Thymus (tissue), 11 donors: ENCODE results near the gene MCF2L. TPM values are rescaled to one million over a fixed set of nuclear protein-coding genes. Genes with fewer than 3 reads are reported as not detected.

Experiments used
- DNase-seq, 9 donors: peaks; one replicate each; pipeline ENCODE4 v3.0.0-alpha.2; 2013; ENCODE audit warnings: low spot score in 9 of 9, low read depth in 6 of 9, missing footprints in 1 of 9
- H3K27ac ChIP-seq, 2 donors: one replicate each; pipeline ENCODE4 v1.5.1; 2013; ENCODE audit warnings: control low read depth in 1 of 2, low read depth in 1 of 2, low read length in 1 of 2, mild to moderate bottlenecking in 1 of 2, moderate library complexity in 1 of 2
- H3K27me3 ChIP-seq, 2 donors: one replicate each; pipeline ENCODE4 v1.5.1; 2013; ENCODE audit warnings: low read length in 1 of 2; ENCODE audit not compliant: control insufficient read depth in 2 of 2, insufficient read depth in 1 of 2
- H3K36me3 ChIP-seq, 2 donors: one replicate each; pipeline ENCODE4 v1.5.1; 2013; ENCODE audit warnings: low read length in 1 of 2, mild to moderate bottlenecking in 1 of 2, moderate library complexity in 1 of 2; ENCODE audit not compliant: control insufficient read depth in 2 of 2, insufficient read depth in 2 of 2
- H3K4me1 ChIP-seq, 2 donors: one replicate each; pipeline ENCODE4 v1.5.1; 2013; ENCODE audit warnings: low read length in 2 of 2; ENCODE audit not compliant: control insufficient read depth in 2 of 2, insufficient read depth in 2 of 2
- H3K4me3 ChIP-seq, 2 donors: one replicate each; pipeline ENCODE4 v1.5.1; 2013; ENCODE audit warnings: low read length in 2 of 2, control low read depth in 1 of 2, mild to moderate bottlenecking in 1 of 2
- H3K9me3 ChIP-seq, 2 donors: one replicate each; pipeline ENCODE4 v1.5.1; 2013; ENCODE audit warnings: low read length in 1 of 2, mild to moderate bottlenecking in 1 of 2; ENCODE audit not compliant: control insufficient read depth in 2 of 2, insufficient read depth in 1 of 2
- WGBS: extraction: QIAGEN DNeasy Blood & Tissue Kit; methylation state at CpG from one replicate; pipeline ENCODE4 v1.1.7; 2013; 5-methylcytosine and 5-hydroxymethylcytosine counted together
- polyA plus RNA-seq: library from polyadenylated mRNA; stranded (reverse); fragments of 200-250 nt; gene quantifications from one replicate; pipeline ENCODE4 v1.2.3, GENCODE V29; 2013
- total RNA-seq: library from RNA; stranded (reverse); fragments of 120-200 nt; gene quantifications from one replicate; pipeline ENCODE4 v1.2.4, GENCODE V29; 2013
- donor health status: healthy.

MCF2L gene
- total and polyA plus RNA-seq, 2 donors, result 13.0 to 28.6 TPM

DNA sequence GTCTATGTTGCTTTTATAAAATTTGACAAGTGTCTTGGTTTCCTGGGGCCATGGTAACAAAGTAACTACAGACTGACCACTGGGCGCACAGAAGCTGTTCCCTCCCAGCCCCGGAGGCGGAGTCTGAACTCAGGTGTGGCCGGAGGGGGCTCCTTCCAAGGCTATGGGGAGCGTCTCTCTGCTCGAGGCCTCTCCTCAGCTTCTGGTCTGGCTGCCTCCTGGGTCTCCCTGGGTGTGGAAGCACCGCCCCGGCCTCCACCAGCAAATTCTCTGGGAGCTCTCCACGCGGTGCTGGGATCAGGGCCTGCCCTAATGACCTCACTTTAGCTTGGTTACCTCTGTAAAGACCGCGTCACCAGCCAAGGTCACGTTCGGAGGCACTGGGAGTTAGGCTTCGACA lies 90.9 kb downstream of the MCF2L start:
- H3K9me3 ChIP-seq, result peaks cover 0 to 19% of the 10 kb centered on the region in 2 donors
- H3K27me3 ChIP-seq, result no peaks in the 10 kb centered on the region
- DNase-seq, result no peak
- no peaks in the 10 kb centered on the region for H3K36me3 ChIP-seq
- no peak overlapping the region for H3K4me3 ChIP-seq
- H3K4me1 ChIP-seq, result no peaks in the 10 kb centered on the region
- 95% methylated on average over 15 of the region's 15 CpGs for WGBS
- H3K27ac ChIP-seq, result no peak overlapping the region

DNA sequence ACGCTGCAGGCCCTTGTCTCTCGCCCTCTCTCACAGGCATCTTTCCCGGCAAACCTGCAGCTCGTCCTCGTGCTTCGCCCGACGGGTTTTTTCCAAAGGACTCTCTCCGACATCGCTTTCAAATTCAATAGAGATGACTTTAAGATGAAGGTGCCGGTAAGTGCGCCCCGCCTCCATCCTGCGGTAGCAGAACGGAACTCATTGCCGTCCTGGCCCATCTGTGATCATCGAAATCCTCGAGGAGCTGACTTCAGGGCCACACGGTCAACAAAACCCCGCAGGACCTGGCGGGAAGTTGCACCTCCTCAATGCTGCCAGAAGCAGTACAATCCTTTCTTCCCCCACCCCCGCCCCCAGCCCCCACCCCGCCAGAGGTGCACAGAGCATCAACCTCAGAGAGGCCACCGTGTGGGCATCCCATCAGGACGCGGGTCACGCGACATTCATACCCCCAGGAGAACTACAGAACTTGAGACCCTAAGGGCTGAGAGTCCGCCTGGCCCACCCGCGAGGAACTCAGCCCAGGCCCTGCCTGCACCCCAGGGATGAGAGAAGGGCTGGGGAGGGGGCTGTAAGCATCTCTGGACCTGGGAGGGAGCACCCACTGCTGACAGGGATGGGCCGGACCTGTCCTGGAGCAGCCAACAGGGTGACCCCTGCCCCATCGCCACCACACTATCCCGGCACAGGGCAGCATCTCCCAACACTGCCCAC lies 91.7 kb downstream of the MCF2L start:
- WGBS, result 97% methylated on average over 34 of the region's 34 CpGs
- H3K27ac ChIP-seq, result no peak overlapping the region

DNA sequence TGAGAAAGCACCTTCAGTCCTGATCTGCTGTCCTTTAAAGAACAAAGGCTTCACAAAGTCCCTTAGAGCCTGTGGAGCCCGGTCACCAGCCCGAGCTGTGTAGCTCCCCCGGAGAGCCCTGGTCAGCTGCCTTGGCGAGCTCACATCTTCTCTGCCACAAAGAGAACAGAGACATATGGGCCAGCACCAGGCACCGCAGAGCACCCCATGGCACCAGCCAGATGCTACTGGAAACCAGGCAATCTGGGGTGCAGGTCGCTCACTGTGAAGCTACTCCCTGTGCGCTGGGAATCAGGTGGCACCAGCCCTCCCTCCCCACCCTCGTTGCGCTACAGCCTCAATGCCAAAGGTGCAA lies 92.2 kb downstream of the MCF2L start:
- H3K36me3 ChIP-seq, result no peaks in the 10 kb centered on the region
- no peaks in the 10 kb centered on the region for H3K27me3 ChIP-seq
- DNase-seq, result no peak
- H3K4me3 ChIP-seq, result no peak overlapping the region
- WGBS, result 98% methylated on average over 9 of the region's 9 CpGs
- H3K27ac ChIP-seq, result no peak overlapping the region
- H3K9me3 ChIP-seq, result peaks cover 0 to 19% of the 10 kb centered on the region in 2 donors
- H3K4me1 ChIP-seq, result no peaks in the 10 kb centered on the region

More for the DNA sequence above, 91.7 kb downstream of the MCF2L start:
- DNase-seq, result no peak
- no peaks in the 10 kb centered on the region for H3K36me3 ChIP-seq
- H3K4me1 ChIP-seq, result no peaks in the 10 kb centered on the region
- H3K4me3 ChIP-seq, result no peak overlapping the region
- no peaks in the 10 kb centered on the region for H3K27me3 ChIP-seq
- H3K9me3 ChIP-seq, result peaks cover 0 to 19% of the 10 kb centered on the region in 2 donors

DNA sequence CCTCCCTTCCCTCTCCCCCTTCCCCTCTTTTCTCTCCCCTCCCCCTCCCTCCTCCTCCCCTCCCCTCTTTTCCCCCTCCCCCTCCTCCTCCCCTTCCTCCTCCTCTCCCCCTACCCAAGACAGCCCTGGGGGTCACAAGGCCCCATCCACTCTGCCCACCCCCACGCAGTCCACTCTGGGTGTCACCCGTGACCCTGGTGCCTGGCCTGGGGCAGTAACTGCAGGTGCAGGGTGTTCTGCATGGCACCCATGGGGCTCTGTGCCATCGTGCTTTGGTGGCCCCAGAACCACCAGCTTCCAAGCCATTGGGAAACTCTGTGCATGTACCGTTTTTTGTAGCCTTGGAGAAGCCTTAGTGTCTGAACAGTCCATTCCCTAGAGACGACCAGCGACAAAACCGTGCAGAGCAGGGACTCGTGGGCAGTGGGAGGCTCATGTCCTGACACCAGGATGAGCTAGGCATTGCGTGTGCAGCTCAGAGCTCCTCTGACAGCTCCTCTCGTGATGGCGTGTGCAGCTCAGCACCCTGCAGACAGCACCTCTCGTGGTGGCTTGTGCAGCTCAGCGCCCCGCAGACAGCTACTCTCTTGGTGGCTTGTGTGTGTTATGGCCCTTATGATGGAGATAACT lies 92.9 kb downstream of the MCF2L start:
- H3K9me3 ChIP-seq, result peaks cover 0 to 26% of the 10 kb centered on the region in 2 donors
- no peak overlapping the region for H3K27ac ChIP-seq
- no peaks in the 10 kb centered on the region for H3K36me3 ChIP-seq
- no peak for DNase-seq
- H3K4me1 ChIP-seq, result no peaks in the 10 kb centered on the region
- H3K4me3 ChIP-seq, result no peak overlapping the region
- H3K27me3 ChIP-seq, result no peaks in the 10 kb centered on the region
- WGBS, result 94% methylated on average over 14 of the region's 14 CpGs

DNA sequence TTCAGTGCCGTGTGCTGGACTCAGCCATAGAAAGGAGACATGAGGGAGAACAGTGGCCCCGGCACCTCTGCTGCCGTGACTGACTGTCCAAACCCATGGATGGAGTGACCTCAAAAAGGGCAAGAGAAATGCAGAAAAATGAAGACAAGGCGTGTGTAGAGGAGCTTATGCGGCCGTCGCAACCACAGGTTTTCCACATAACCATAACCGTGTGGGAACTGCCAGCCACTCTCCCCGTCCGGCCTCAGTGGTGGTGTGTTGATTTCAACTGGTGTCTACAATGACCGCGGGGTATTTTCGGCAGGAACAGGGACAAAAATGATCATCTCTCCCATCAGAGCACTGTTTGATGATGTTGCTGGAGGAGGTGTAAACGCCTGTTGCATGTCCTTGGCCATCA lies 93.7 kb downstream of the MCF2L start:
- no peaks in the 10 kb centered on the region for H3K4me1 ChIP-seq
- no peak for DNase-seq
- H3K4me3 ChIP-seq, result no peak overlapping the region
- whole genome bisulfite sequencing, result 97% methylated on average over 14 of the region's 14 CpGs
- peaks cover 0 to 18% of the 10 kb centered on the region in 2 donors for H3K9me3 ChIP-seq
- H3K36me3 ChIP-seq, result no peaks in the 10 kb centered on the region
- no peaks in the 10 kb centered on the region for H3K27me3 ChIP-seq
- no peak overlapping the region for H3K27ac ChIP-seq

DNA sequence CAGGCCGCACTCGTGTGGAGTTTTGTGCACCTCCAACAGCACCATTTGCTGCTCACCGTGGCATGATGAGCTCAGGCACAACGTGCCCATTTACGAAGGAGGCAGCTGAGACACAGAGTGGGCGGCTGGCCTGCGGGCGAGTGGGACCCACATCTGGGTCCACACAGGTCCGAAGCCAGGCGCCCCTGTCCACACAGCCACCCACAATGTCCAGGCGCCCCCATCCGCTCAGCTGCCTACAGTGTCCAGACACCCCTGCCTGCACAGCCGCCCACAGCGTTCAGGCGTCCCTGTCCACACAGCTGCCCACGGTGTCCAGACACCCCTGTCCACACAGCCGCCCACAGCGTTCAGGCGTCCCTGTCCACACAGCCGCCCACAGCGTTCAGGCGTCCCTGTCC lies 94.1 kb downstream of the MCF2L start:
- no peak for DNase-seq
- Histone ChIP-seq H3K4me1 (no peaks in the 10 kb centered on the region), H3K36me3 (no peaks in the 10 kb centered on the region), H3K4me3 (no peak overlapping the region), H3K9me3 (peaks cover 0 to 14% of the 10 kb centered on the region in 2 donors), H3K27me3 (no peaks in the 10 kb centered on the region), H3K27ac (no peak overlapping the region)
- WGBS, result 97% methylated on average over 22 of the region's 22 CpGs

DNA sequence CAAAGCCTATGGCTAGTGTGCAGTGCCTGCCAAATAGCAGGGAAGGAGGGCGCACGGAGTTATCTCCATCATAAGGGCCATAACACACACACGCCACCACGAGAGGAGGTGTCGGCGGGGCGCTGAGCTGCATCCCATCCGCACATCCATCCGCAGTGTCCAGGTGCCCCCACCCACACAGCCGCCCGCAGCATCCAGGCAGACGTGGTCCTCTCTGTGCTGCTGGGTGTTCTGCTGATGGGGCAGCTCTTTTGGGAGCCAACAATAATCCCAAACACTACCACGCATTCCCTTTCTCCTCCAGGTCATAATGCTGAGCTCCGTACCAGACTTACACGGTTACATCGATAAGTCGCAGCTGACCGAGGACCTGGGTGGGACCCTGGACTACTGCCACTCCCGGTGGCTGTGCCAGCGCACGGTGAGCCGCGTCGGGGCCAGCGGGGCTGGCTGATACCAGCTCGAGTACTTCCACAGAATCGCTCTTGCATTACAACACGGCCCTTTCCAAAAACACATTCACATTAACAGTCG lies 95.1 kb downstream of the MCF2L start:
- no peak for DNase-seq
- peaks cover 0 to 7% of the 10 kb centered on the region in 2 donors for H3K9me3 ChIP-seq
- WGBS, result 96% methylated on average over 29 of the region's 29 CpGs
- H3K4me3 ChIP-seq, result no peak overlapping the region
- no peaks in the 10 kb centered on the region for H3K27me3 ChIP-seq
- no peaks in the 10 kb centered on the region for H3K4me1 ChIP-seq
- no peak overlapping the region for H3K27ac ChIP-seq
- no peaks in the 10 kb centered on the region for H3K36me3 ChIP-seq

DNA sequence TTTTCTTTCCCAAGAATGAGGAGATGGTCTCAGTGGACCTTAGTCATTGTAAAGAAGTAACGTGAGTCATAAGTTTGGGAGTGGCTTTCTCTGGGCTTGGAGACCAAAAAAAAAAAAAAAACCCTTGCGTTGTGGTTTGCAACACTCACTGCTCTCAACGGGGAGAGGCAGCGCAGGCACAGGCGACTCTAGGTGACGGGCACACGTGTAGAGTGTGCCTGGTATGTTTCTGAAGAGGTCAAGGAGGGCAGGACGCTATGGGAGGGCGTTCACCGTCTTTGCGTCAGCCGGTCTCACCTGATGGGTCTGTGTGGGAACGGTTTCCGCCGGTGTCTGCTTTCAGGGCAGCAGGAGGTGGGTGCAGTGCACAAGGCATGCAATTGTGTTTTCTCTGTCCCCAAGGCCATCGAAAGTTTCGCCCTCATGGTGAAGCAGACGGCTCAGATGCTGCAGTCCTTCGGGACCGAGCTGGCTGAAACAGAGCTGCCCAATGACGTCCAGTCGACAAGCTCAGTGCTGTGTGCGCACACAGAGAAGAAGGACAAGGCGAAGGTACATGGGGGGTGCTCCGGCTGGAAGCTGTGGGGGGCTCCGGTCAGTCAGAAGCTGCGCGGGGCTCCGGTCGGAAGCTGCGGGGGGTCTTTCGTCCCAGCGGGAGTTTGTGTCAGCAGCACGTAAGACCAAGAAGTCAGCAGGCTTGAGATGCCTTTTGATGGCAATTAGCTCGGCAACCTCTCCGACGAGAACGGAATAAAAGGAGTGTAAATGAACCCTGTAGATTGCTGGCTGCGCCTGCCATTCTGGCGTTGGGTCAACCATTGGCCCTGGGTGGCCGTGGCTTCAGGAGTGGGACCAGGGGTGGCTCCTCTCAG lies 95.8 kb downstream of the MCF2L start:
- no peaks in the 10 kb centered on the region for H3K4me1 ChIP-seq
- no peak overlapping the region for H3K4me3 ChIP-seq
- peaks cover 0 to 9% of the 10 kb centered on the region in 2 donors for H3K9me3 ChIP-seq
- H3K36me3 ChIP-seq, result no peaks in the 10 kb centered on the region
- no peak overlapping the region for H3K27ac ChIP-seq
- H3K27me3 ChIP-seq, result no peaks in the 10 kb centered on the region
- DNase-seq, result no peak
- WGBS, result 94% methylated on average over 41 of the region's 41 CpGs
